ENCODE measurements around the gene PHLPP1. TPM values are rescaled to one million over a fixed set of nuclear protein-coding genes. Genes with fewer than 3 reads are reported as not detected.

PHLPP1 gene
- total RNA-seq, 1 donor from 2014 or later = 29.6 TPM

DNA sequence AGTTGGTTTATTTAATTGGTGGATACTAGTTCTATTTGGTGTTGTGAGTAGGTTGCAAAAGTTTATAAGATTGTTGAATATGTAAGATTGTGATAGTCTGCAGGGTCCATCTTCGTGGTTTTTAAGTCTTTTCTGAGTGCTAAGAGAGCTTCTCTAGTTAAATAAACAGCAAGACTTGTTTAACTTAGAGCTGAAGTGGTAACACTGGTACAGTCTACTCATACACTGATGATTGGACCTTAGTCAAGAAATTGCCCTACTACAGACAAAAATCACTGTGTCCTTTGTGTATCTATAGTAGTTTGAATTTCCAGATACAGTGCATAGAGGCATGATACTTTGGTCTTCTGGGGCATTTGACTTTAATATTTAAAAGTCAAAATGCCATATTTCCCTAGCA is 94.6 kb downstream of the PHLPP1 start:
- no peak overlapping the region for H3K4me3 Mint-ChIP-seq
- H3K4me1 Mint-ChIP-seq = peaks cover 14% of the 10 kb centered on the region
- no peak overlapping the region for H3K27ac Mint-ChIP-seq (ENCODE audit: unreplicated experiment)
- no peak for TF ChIP-seq CTCF (conservative IDR thresholded peaks at IDR 0.05)
- no peaks in the 10 kb centered on the region for H3K27me3 Mint-ChIP-seq (ENCODE audit: low read depth)
- no peak for DNase-seq (ENCODE audit: low read depth, low spot score)
- no peaks in the 10 kb centered on the region for H3K36me3 Mint-ChIP-seq (ENCODE audit: low read depth)
- peaks cover 5% of the 10 kb centered on the region for H3K9me3 Mint-ChIP-seq

GRCh38 chr18:62810682-62811081 is 95.3 kb downstream of the PHLPP1 start:
- no peaks in the 10 kb centered on the region for H3K27me3 Mint-ChIP-seq (ENCODE audit: low read depth)
- TF ChIP-seq CTCF (conservative IDR thresholded peaks at IDR 0.05) = no peak
- H3K4me3 Mint-ChIP-seq = no peak overlapping the region
- H3K27ac Mint-ChIP-seq (ENCODE audit: unreplicated experiment) = no peak overlapping the region
- DNase-seq (ENCODE audit: low read depth, low spot score) = no peak
- peaks cover 5% of the 10 kb centered on the region for H3K9me3 Mint-ChIP-seq
- H3K36me3 Mint-ChIP-seq (ENCODE audit: low read depth) = no peaks in the 10 kb centered on the region
- H3K4me1 Mint-ChIP-seq = peaks cover 20% of the 10 kb centered on the region

GRCh38 chr18:62811674-62812073 is 96.3 kb downstream of the PHLPP1 start:
- peaks cover 5% of the 10 kb centered on the region for H3K9me3 Mint-ChIP-seq
- TF ChIP-seq CTCF (conservative IDR thresholded peaks at IDR 0.05) = no peak
- no peaks in the 10 kb centered on the region for H3K27me3 Mint-ChIP-seq (ENCODE audit: low read depth)
- no peak overlapping the region for H3K4me3 Mint-ChIP-seq
- no peak overlapping the region for H3K27ac Mint-ChIP-seq (ENCODE audit: unreplicated experiment)
- DNase-seq (ENCODE audit: low read depth, low spot score) = no peak
- no peaks in the 10 kb centered on the region for H3K36me3 Mint-ChIP-seq (ENCODE audit: low read depth)
- peaks cover 21% of the 10 kb centered on the region for H3K4me1 Mint-ChIP-seq

- no peaks in the 10 kb centered on the region for H3K27me3 Mint-ChIP-seq (ENCODE audit: low read depth)
- no peak overlapping the region for H3K27ac Mint-ChIP-seq (ENCODE audit: unreplicated experiment)
- no peak overlapping the region for H3K4me3 Mint-ChIP-seq
- H3K9me3 Mint-ChIP-seq = peaks cover 5% of the 10 kb centered on the region
- TF ChIP-seq CTCF (conservative IDR thresholded peaks at IDR 0.05) = no peak
- no peaks in the 10 kb centered on the region for H3K36me3 Mint-ChIP-seq (ENCODE audit: low read depth)
- DNase-seq (ENCODE audit: low read depth, low spot score) = no peak
- H3K4me1 Mint-ChIP-seq = peaks cover 21% of the 10 kb centered on the region
Measured at GRCh38 chr18:62812242-62812641, 96.9 kb downstream of the PHLPP1 start.

GRCh38 chr18:62812876-62813275 is 97.5 kb downstream of the PHLPP1 start:
- no peak overlapping the region for H3K27ac Mint-ChIP-seq (ENCODE audit: unreplicated experiment)
- DNase-seq (ENCODE audit: low read depth, low spot score) = no peak
- no peak for TF ChIP-seq CTCF (conservative IDR thresholded peaks at IDR 0.05)
- H3K36me3 Mint-ChIP-seq (ENCODE audit: low read depth) = no peaks in the 10 kb centered on the region
- H3K4me3 Mint-ChIP-seq = no peak overlapping the region
- H3K27me3 Mint-ChIP-seq (ENCODE audit: low read depth) = no peaks in the 10 kb centered on the region
- H3K4me1 Mint-ChIP-seq = peaks cover 21% of the 10 kb centered on the region
- H3K9me3 Mint-ChIP-seq = peaks cover 3% of the 10 kb centered on the region
